ENCODE data around the gene PTGIS.

The PTGIS gene

GRCh38 chr20:49585585-49586245 is 17.8 kb upstream of the PTGIS start:
- no peak for DNase-seq (ENCODE audit: low spot score)
- TF ChIP-seq CTCF (IDR thresholded peaks at IDR 0.05; ENCODE audit: extremely low read depth, missing control alignments) = no peak

- no peak for DNase-seq (ENCODE audit: low spot score)
- no peak for TF ChIP-seq CTCF (IDR thresholded peaks at IDR 0.05; ENCODE audit: extremely low read depth, missing control alignments)
These were observed 16.8 kb upstream of the PTGIS start for GRCh38 chr20:49584418-49585382.

- TF ChIP-seq CTCF (IDR thresholded peaks at IDR 0.05; ENCODE audit: extremely low read depth, missing control alignments) = no peak
- DNase-seq (ENCODE audit: low spot score) = no peak
These were observed 15.9 kb upstream of the PTGIS start for GRCh38 chr20:49583669-49584417.

- no peak for TF ChIP-seq CTCF (IDR thresholded peaks at IDR 0.05; ENCODE audit: extremely low read depth, missing control alignments)
- DNase-seq (ENCODE audit: low spot score) = no peak
These were observed 15.4 kb upstream of the PTGIS start for GRCh38 chr20:49583343-49583668.

GRCh38 chr20:49582413-49583334 is 14.7 kb upstream of the PTGIS start:
- DNase-seq (ENCODE audit: low spot score) = no peak

GRCh38 chr20:49581482-49581881 is 13.5 kb upstream of the PTGIS start:
- TF ChIP-seq CTCF (IDR thresholded peaks at IDR 0.05; ENCODE audit: extremely low read depth, missing control alignments) = no peak
- DNase-seq (ENCODE audit: low spot score) = no peak

More at GRCh38 chr20:49582413-49583334, 14.7 kb upstream of the PTGIS start:
- no peak for TF ChIP-seq CTCF (IDR thresholded peaks at IDR 0.05; ENCODE audit: extremely low read depth, missing control alignments)

All from GM20000 (cell line).